Ishikawa (cell line): Measurements from ENCODE around the gene STK39.
A peak's percentile ranks its signal among the peaks of the same experiment; 100 is the strongest.

ENCODE experiments used
- CEBPB ChIP-seq: IDR thresholded peaks from 2 replicates; pipeline ENCODE4 v1.6.1; 2012
- CREB1 ChIP-seq: IDR thresholded peaks from 2 replicates; pipeline ENCODE4 v1.6.1; 2012; ENCODE audit warnings: low read depth
- EGR1 ChIP-seq: IDR thresholded peaks from 2 replicates; pipeline ENCODE4 v1.6.1; 2012
- EP300 ChIP-seq: IDR thresholded peaks from 2 replicates; pipeline ENCODE4 v1.6.1; 2012; ENCODE audit warnings: borderline replicate concordance
- MAX ChIP-seq: IDR thresholded peaks from 2 replicates; pipeline ENCODE4 v1.6.1; 2012
- RAD21 ChIP-seq: IDR thresholded peaks from 2 replicates; pipeline ENCODE4 v1.6.1; 2012; ENCODE audit warnings: low read depth
- REST ChIP-seq: IDR thresholded peaks from 2 replicates; pipeline ENCODE4 v1.6.1; 2012; ENCODE audit warnings: low read depth, mild to moderate bottlenecking
- TAF1 ChIP-seq: IDR thresholded peaks from 2 replicates; pipeline ENCODE4 v1.6.1; 2012; ENCODE audit warnings: low read depth, mild to moderate bottlenecking
- YY1 ChIP-seq: IDR thresholded peaks from 2 replicates; pipeline ENCODE4 v1.6.1; 2012; ENCODE audit warnings: low read depth

- TF ChIP-seq REST = no peak
- peak; percentile 65 for TF ChIP-seq EP300
- TF ChIP-seq CREB1 = no peak
- TF ChIP-seq CEBPB = 0 out of 2 replicates have a peak, but pooled peaks have one; percentile 4
- peak; percentile 67 for TF ChIP-seq MAX
- TF ChIP-seq YY1 = no peak
- no peak for TF ChIP-seq TAF1
- TF ChIP-seq EGR1 = no peak
- no peak for TF ChIP-seq RAD21
Observed at GRCh38 chr2:168097431-168097830, 150.0 kb downstream of the STK39 start.
